ENCODE measurements around the gene TGFBRAP1. TPM values are rescaled to one million over a fixed set of nuclear protein-coding genes. Genes with fewer than 3 reads are reported as not detected.

Gene TGFBRAP1
- total and polyA plus RNA-seq, 2 experiments from 2014 or later: 8.5 to 11.3 TPM

DNA sequence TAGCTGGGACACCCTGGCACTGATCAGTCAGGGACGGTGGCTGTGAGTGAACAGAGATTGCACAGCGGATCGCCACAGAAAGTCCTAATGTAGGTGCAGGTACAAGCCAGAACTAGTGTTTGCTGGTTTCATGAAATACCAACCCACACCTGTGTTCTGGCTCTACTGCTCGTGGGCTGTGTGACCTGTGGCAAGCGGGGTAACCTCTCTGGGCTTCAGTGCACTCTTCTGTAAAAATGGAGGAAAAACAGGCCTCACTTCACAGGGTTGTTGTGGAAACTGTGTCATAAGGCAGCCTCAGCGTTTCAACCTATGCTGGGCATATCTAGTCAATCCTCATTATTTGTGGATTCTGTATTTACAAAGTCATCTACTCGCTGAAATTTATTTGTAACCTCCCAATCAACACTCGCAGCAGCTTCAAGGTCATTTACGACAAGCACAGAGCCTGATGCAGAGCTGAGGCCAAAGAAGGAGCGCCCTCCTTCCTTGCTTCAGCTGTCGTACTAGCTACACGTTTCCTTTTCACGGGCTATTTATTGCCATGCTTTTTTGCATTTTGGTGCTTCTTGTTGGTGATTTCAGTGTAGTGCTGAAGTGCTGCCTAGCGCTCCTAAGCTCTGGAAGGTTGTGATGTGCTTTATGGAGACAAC, 58.0 kb downstream of the TGFBRAP1 start:
- no peaks in the 10 kb centered on the region for H3K79me2 ChIP-seq (ENCODE audit: insufficient read depth)
- WGBS, 2 experiments (ENCODE audit: low coverage in 1 of 2, low lambda C conversion rate in 2 of 2, missing lambda C conversion rate in 2 of 2): 84 to 93% methylated on average over 14 of the region's 14 CpGs
- H3K27me3 ChIP-seq (replicated peaks; ENCODE audit: insufficient read depth): no peaks in the 10 kb centered on the region
- H2AFZ ChIP-seq: no peak overlapping the region
- H3K9ac ChIP-seq: no peak overlapping the region
- no peaks in the 10 kb centered on the region for H3F3A ChIP-seq (ENCODE audit: insufficient read depth)
- no peaks in the 10 kb centered on the region for H3K9me2 ChIP-seq (ENCODE audit: insufficient read depth)
- no peak overlapping the region for H3K4me2 ChIP-seq (ENCODE audit: unreplicated experiment)
- no peaks in the 10 kb centered on the region for H4K20me1 ChIP-seq (ENCODE audit: insufficient read depth)
- no peak overlapping the region for H3K27ac ChIP-seq
- DNase-seq: no peak
- H3K9me3 ChIP-seq (ENCODE audit: low read depth): no peaks in the 10 kb centered on the region
- no peaks in the 10 kb centered on the region for H3K4me1 ChIP-seq (ENCODE audit: insufficient read depth)
- H3K36me3 ChIP-seq (ENCODE audit: low read depth): peaks cover 11% of the 10 kb centered on the region; the same call in 1 of the 2 replicates
- H3K4me3 ChIP-seq: no peak overlapping the region
- in situ Hi-C loops (cut with MboI): no loop called here
- TF ChIP-seq EZH2phosphoT487 (IDR thresholded peaks at IDR 0.05; ENCODE audit: insufficient read depth, low read depth): no peak
- TF ChIP-seq EZH2 (IDR thresholded peaks at IDR 0.05; ENCODE audit: insufficient read depth, poor library complexity, severe bottlenecking): no peak

DNA sequence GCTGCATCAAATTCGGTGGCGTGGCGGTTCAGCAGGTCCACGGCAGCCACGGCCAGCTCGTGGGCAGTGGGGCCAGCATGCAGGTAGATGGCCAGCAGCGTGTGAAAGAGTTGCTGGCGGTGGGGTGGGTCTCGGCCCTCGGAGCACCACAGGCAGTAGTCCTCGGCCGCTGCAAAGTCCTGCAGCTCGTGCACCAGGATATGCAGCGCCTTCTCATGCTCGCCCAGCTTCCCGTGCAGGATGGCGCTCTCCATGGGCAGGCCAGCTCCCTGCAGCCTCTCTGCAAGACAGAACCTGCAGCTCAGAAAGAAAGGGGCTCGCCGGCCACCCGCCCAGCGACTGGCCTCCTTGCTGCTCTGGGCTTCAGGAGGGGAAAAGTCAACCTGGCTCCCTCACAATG, 60.1 kb downstream of the TGFBRAP1 start:
- WGBS, 2 experiments (ENCODE audit: low coverage in 1 of 2, low lambda C conversion rate in 2 of 2, missing lambda C conversion rate in 2 of 2): 93 to 96% methylated on average over 21 of the region's 21 CpGs
- Histone ChIP-seq H3K4me3 (no peak overlapping the region), H3K9me2 (ENCODE audit: insufficient read depth) (no peaks in the 10 kb centered on the region), H3K79me2 (ENCODE audit: insufficient read depth) (no peaks in the 10 kb centered on the region), H3K27ac (no peak overlapping the region), H2AFZ (no peak overlapping the region), H3K36me3 (ENCODE audit: low read depth) (no peaks in the 10 kb centered on the region), H3F3A (ENCODE audit: insufficient read depth) (no peaks in the 10 kb centered on the region), H3K9ac (no peak overlapping the region), H3K9me3 (ENCODE audit: low read depth) (no peaks in the 10 kb centered on the region), H3K4me2 (ENCODE audit: unreplicated experiment) (no peak overlapping the region), H3K4me1 (ENCODE audit: insufficient read depth) (no peaks in the 10 kb centered on the region), H3K27me3 (replicated peaks; ENCODE audit: insufficient read depth) (no peaks in the 10 kb centered on the region), H4K20me1 (ENCODE audit: insufficient read depth) (no peaks in the 10 kb centered on the region)
- TF ChIP-seq EZH2 (IDR thresholded peaks at IDR 0.05; ENCODE audit: insufficient read depth, poor library complexity, severe bottlenecking) (no peak), EZH2phosphoT487 (IDR thresholded peaks at IDR 0.05; ENCODE audit: insufficient read depth, low read depth) (no peak)
- in situ Hi-C loops (cut with MboI): no loop called here
- no peak for DNase-seq

DNA sequence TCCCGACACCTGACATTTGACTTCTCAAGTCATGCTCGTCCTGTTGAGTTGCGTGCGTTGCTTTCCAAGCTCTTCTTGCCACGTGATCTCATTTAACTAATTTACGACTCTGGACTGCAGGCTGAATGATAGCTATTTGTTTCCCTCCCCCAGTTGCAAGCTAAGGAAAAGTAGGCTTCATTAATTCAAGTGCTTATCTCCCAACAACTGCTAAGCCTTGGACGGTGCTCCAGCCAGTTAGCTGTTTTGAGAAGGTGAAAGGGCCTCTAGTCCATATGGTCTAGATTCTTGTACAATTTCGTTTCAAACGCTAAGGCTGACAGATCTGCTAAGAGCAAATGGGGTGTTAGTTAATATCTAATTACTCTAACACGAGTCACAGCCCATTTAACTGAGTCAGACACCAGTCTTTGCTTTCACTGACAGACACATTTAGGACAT, 66.9 kb downstream of the TGFBRAP1 start:
- H3K27ac ChIP-seq: no peak overlapping the region
- H3K36me3 ChIP-seq (ENCODE audit: low read depth): no peaks in the 10 kb centered on the region
- H4K20me1 ChIP-seq (ENCODE audit: insufficient read depth): no peaks in the 10 kb centered on the region
- no peak overlapping the region for H3K9ac ChIP-seq
- H3K4me2 ChIP-seq (ENCODE audit: unreplicated experiment): no peak overlapping the region
- H3F3A ChIP-seq (ENCODE audit: insufficient read depth): peaks cover 17% of the 10 kb centered on the region
- no peak for TF ChIP-seq EZH2 (IDR thresholded peaks at IDR 0.05; ENCODE audit: insufficient read depth, poor library complexity, severe bottlenecking)
- no peak for TF ChIP-seq EZH2phosphoT487 (IDR thresholded peaks at IDR 0.05; ENCODE audit: insufficient read depth, low read depth)
- in situ Hi-C loops (cut with MboI): no loop called here
- H3K9me2 ChIP-seq (ENCODE audit: insufficient read depth): no peaks in the 10 kb centered on the region
- WGBS, 2 experiments (ENCODE audit: low coverage in 1 of 2, low lambda C conversion rate in 2 of 2, missing lambda C conversion rate in 2 of 2): 75 to 81% methylated on average over 10 of the region's 10 CpGs
- H3K9me3 ChIP-seq (ENCODE audit: low read depth): no peaks in the 10 kb centered on the region
- no peak overlapping the region for H3K4me3 ChIP-seq
- no peak overlapping the region for H2AFZ ChIP-seq
- H3K4me1 ChIP-seq (ENCODE audit: insufficient read depth): peaks cover 20% of the 10 kb centered on the region
- no peaks in the 10 kb centered on the region for H3K27me3 ChIP-seq (replicated peaks; ENCODE audit: insufficient read depth)
- no peaks in the 10 kb centered on the region for H3K79me2 ChIP-seq (ENCODE audit: insufficient read depth)
- no peak for DNase-seq

DNA sequence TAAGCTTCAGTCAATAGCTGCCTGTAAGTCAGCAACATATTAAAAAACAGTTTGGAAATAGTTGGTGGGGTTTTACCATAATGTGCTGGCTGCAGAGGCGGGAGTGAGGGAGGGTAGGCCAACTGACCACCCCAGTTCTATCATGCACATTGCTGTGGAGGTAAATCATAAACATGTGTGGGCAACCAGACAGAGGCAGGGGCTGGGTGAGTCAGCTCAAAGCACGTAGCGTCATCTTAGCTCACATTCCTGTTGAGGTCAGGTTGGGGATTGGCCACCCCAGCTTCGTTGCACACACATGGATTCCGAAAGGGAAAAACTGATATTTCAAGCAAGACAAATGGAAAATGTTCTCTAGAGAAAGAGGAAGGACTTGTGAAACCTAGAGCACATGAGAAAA, 68.5 kb downstream of the TGFBRAP1 start:
- Histone ChIP-seq H3F3A (ENCODE audit: insufficient read depth) (peaks cover 23% of the 10 kb centered on the region), H3K36me3 (ENCODE audit: low read depth) (no peaks in the 10 kb centered on the region), H3K9ac (peak overlapping the region; percentile 57), H3K4me2 (ENCODE audit: unreplicated experiment) (peak overlapping the region; percentile 52), H3K9me3 (ENCODE audit: low read depth) (no peaks in the 10 kb centered on the region), H3K4me1 (ENCODE audit: insufficient read depth) (peaks cover 24% of the 10 kb centered on the region), H4K20me1 (ENCODE audit: insufficient read depth) (no peaks in the 10 kb centered on the region), H3K9me2 (ENCODE audit: insufficient read depth) (no peaks in the 10 kb centered on the region), H3K4me3 (0 out of 2 replicates have a peak overlapping the region, but pooled peaks have one; percentile 11), H3K27ac (peak overlapping the region; percentile 76), H2AFZ (peak overlapping the region; percentile 12; the same call in 1 of the 2 replicates), H3K79me2 (ENCODE audit: insufficient read depth) (no peaks in the 10 kb centered on the region), H3K27me3 (replicated peaks; ENCODE audit: insufficient read depth) (no peaks in the 10 kb centered on the region)
- 7 to 8% methylated on average over 5 of the region's 5 CpGs for WGBS, 2 experiments (ENCODE audit: low coverage in 1 of 2, low lambda C conversion rate in 2 of 2, missing lambda C conversion rate in 2 of 2)
- in situ Hi-C loops (cut with MboI): no loop called here
- peak; percentile 96 for DNase-seq
- TF ChIP-seq EZH2phosphoT487 (IDR thresholded peaks at IDR 0.05; ENCODE audit: insufficient read depth, low read depth) (no peak), EZH2 (IDR thresholded peaks at IDR 0.05; ENCODE audit: insufficient read depth, poor library complexity, severe bottlenecking) (no peak)
